ENCODE measurements around the gene CUBN.

DNA sequence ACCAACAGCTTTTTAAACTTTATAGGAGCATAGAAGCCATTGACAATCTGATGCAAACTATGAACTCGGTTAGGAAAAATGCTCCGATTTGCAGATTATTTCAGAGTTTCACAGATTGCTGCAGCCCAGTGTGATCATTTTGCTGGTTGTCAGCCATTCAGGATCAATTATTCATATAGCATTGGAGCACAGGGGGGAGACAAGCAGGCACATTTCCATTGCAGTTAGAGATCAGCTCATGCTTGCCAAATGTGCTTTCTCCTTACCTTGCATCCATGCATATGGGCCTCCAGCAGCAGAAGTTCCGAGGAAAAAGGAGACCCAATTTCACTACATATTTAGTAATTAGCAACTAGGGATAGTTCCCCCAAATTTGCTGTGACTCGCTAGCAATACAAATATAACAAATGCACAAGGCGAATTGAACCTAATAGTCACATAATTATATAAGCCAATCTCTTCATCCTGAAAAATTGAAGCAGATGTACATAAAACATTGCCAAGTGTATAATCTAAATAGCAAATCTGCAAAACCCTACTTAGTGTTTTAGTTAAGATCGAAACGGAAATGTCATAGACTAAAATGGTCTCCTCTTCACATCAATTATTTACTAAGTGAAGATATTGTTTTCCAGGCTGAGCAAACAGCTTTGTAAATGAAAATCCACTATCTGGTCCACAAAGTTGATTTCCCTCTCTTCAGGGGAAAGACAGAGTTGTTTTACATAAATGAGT is 262.9 kb downstream of the CUBN start:
- TF ChIP-seq, protein P1, sequence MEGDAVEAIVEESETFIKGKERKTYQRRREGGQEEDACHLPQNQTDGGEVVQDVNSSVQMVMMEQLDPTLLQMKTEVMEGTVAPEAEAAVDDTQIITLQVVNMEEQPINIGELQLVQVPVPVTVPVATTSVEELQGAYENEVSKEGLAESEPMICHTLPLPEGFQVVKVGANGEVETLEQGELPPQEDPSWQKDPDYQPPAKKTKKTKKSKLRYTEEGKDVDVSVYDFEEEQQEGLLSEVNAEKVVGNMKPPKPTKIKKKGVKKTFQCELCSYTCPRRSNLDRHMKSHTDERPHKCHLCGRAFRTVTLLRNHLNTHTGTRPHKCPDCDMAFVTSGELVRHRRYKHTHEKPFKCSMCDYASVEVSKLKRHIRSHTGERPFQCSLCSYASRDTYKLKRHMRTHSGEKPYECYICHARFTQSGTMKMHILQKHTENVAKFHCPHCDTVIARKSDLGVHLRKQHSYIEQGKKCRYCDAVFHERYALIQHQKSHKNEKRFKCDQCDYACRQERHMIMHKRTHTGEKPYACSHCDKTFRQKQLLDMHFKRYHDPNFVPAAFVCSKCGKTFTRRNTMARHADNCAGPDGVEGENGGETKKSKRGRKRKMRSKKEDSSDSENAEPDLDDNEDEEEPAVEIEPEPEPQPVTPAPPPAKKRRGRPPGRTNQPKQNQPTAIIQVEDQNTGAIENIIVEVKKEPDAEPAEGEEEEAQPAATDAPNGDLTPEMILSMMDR (conservative IDR thresholded peaks at IDR 0.05; ENCODE audit: low read depth, low read length): no peak
- TF ChIP-seq EZH2 (IDR thresholded peaks at IDR 0.05; ENCODE audit: low read length, unreplicated experiment): no peak
